ENCODE data around the gene NUDT3. TPM values are rescaled to one million over a fixed set of nuclear protein-coding genes. Genes with fewer than 3 reads are reported as not detected.

The NUDT3 gene
- total RNA-seq, 4 donors from 2014 or later: 51.6 to 88.7 (median 57.3) TPM

DNA sequence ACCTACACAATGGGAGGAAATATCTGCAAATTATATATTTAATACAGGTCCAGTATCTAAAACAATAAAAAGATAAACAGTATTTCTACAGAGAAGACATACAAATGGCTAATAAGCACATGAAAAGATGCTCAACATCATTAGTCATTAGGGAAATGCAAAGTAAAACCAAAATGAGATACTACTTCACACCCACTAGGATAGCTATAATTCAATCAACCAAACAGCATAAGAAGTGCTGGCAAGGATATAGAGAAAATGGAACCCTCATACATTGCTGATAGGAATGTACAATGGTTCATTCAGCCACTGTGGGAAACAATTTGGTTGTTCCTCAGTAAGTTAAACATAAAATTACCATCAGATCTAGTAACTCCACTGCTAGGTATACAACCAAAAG, 48.7 kb downstream of the NUDT3 start:
- no peak overlapping the region for H3K27ac ChIP-seq
- peaks cover 0 to 9% (median 0%) of the 10 kb centered on the region in 3 donors for H3K36me3 ChIP-seq
- H3K9me3 ChIP-seq: no peaks in the 10 kb centered on the region
- H3K4me1 ChIP-seq: peaks cover 5 to 70% (median 28%) of the 10 kb centered on the region in 4 donors
- DNase-seq (ENCODE audit: low spot score in 2 of 2): no peak
- no peaks in the 10 kb centered on the region for H3K27me3 ChIP-seq
- TF ChIP-seq, protein P1, sequence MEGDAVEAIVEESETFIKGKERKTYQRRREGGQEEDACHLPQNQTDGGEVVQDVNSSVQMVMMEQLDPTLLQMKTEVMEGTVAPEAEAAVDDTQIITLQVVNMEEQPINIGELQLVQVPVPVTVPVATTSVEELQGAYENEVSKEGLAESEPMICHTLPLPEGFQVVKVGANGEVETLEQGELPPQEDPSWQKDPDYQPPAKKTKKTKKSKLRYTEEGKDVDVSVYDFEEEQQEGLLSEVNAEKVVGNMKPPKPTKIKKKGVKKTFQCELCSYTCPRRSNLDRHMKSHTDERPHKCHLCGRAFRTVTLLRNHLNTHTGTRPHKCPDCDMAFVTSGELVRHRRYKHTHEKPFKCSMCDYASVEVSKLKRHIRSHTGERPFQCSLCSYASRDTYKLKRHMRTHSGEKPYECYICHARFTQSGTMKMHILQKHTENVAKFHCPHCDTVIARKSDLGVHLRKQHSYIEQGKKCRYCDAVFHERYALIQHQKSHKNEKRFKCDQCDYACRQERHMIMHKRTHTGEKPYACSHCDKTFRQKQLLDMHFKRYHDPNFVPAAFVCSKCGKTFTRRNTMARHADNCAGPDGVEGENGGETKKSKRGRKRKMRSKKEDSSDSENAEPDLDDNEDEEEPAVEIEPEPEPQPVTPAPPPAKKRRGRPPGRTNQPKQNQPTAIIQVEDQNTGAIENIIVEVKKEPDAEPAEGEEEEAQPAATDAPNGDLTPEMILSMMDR (IDR thresholded peaks at IDR 0.05): no peak
- TF ChIP-seq POLR2A (IDR thresholded peaks at IDR 0.05) (no peak), EP300 (IDR thresholded peaks at IDR 0.05) (no peak)
- no peak overlapping the region for H3K4me3 ChIP-seq

DNA sequence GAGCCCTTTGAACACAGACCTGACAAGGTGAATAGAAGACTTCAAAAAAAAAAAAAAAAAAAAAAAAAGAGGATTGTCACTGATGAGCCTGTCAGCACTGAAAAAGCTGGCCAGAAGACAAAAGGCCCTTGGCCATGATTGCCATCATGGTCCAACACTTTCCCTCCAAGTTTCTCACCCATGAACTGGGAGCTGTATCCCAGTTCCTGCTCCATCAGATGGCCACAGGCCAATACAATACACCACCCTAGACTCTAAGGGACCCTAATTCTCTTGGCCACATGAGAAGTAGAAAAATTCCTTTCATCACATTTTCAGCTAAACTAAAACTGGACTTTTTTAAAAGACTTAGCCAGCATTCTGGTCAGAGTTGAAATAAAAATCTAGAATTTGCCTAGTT, 50.2 kb downstream of the NUDT3 start:
- peaks cover 0 to 9% (median 0%) of the 10 kb centered on the region in 3 donors for H3K36me3 ChIP-seq
- H3K27me3 ChIP-seq: no peaks in the 10 kb centered on the region
- H3K27ac ChIP-seq: no peak overlapping the region
- DNase-seq (ENCODE audit: low spot score in 2 of 2): no peak
- peaks cover 5 to 83% (median 39%) of the 10 kb centered on the region in 4 donors for H3K4me1 ChIP-seq
- no peak overlapping the region for H3K4me3 ChIP-seq
- H3K9me3 ChIP-seq: no peaks in the 10 kb centered on the region
- TF ChIP-seq EP300 (IDR thresholded peaks at IDR 0.05) (no peak), POLR2A (IDR thresholded peaks at IDR 0.05) (no peak)
- TF ChIP-seq, protein P1 (IDR thresholded peaks at IDR 0.05): no peak

DNA sequence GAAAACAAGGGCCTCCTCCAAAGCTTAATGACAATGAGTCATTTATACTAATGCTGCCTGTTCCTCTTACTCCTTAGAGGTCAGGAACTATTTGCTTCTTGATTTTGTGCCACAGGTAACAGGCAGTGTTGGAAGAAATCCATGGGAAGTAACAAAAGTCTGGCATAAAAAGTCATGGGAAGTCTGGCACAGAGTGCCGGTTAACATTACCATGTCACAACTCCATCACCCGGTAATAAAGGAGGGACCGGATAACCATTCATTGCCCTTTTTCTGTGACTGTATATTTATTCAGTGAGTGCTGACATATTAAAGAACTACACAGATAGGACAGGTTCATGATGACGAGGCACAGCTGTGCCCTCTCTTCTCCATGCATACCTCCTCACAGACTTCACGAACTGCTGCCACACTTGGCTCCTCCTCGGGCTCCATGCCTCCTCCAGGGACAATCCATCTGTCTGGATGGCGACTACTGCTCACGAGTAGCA, 50.9 kb downstream of the NUDT3 start:
- peak overlapping the region in 2 of 4 donors; percentile 5 to 39 for H3K27ac ChIP-seq
- no peaks in the 10 kb centered on the region for H3K27me3 ChIP-seq
- DNase-seq (ENCODE audit: low spot score in 2 of 2): no peak
- TF ChIP-seq POLR2A (IDR thresholded peaks at IDR 0.05) (no peak), EP300 (IDR thresholded peaks at IDR 0.05) (peak in 1 of 2 donors; percentile 34)
- WGBS, 2 donors: 58 to 65% methylated on average over 8 of the region's 8 CpGs
- H3K4me1 ChIP-seq: peaks cover 5 to 79% (median 39%) of the 10 kb centered on the region in 4 donors
- H3K9me3 ChIP-seq: no peaks in the 10 kb centered on the region
- no peak overlapping the region for H3K4me3 ChIP-seq
- H3K36me3 ChIP-seq: peaks cover 0 to 9% (median 0%) of the 10 kb centered on the region in 3 donors

DNA sequence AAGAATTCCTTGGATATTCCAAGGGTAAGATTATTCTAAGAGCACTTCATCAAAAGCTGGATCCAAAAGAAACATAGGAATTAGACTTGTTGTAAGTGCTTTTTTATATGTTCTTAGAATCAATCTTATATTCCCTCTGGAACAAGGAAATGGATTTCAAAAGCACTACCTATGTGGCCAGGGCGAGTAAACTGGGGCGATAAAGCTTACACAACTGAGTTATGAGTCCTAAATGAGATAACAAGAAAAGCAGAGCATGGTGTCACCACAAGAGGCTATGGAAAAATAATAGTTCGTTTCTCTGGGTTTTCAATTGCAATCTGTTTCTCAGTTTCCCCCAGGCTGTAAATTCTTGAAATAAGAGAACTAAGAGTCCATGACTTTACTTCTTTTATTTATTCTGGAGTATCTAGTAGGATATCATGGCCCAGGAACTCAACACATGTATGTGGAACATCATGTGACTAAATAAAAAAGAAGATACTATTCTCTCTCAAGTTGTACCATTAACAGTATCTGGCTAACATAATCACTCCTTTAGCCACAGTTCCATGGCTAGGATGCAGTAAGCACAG, 51.5 kb downstream of the NUDT3 start:
- Histone ChIP-seq H3K27ac (peak overlapping the region in 2 of 4 donors; percentile 5 to 39), H3K4me3 (no peak overlapping the region), H3K9me3 (no peaks in the 10 kb centered on the region), H3K27me3 (no peaks in the 10 kb centered on the region), H3K4me1 (peaks cover 5 to 74% (median 39%) of the 10 kb centered on the region in 4 donors), H3K36me3 (peaks cover 0 to 13% (median 0%) of the 10 kb centered on the region in 3 donors)
- DNase-seq (ENCODE audit: low spot score in 2 of 2): no peak
- no peak for TF ChIP-seq EP300 (IDR thresholded peaks at IDR 0.05)
- 71 to 77% methylated on average over 3 of the region's 3 CpGs for WGBS, 2 donors

DNA sequence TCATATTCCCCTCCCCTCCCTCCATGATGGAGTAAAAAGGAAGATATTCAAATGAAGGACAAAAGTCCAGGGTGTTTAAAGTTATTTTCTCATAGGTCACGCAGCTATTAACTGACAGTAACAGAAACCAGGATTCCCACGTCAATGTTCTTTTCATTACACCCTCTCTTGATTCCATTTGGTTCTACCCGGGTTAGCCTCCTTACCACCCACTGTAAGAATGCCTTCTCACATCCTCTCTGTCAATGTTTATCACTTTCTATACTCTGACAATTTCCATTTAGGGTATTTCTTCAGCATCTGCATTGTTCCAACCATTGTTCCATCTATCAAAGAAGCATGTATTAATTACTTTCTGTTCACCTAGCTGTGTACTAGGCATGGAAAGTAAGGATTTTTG, 52.1 kb downstream of the NUDT3 start:
- 60 to 79% methylated on average over 3 of the region's 3 CpGs for WGBS, 2 donors
- no peak for DNase-seq (ENCODE audit: low spot score in 2 of 2)
- Histone ChIP-seq H3K4me1 (peaks cover 5 to 70% (median 39%) of the 10 kb centered on the region in 4 donors), H3K27me3 (no peaks in the 10 kb centered on the region), H3K4me3 (no peak overlapping the region), H3K36me3 (peaks cover 0 to 18% (median 0%) of the 10 kb centered on the region in 3 donors), H3K27ac (peak overlapping the region in 1 of 4 donors; percentile 39), H3K9me3 (no peaks in the 10 kb centered on the region)
- no peak for TF ChIP-seq EP300 (IDR thresholded peaks at IDR 0.05)
- no peak for TF ChIP-seq POLR2A (IDR thresholded peaks at IDR 0.05)
- TF ChIP-seq, protein P1 (IDR thresholded peaks at IDR 0.05): no peak

DNA sequence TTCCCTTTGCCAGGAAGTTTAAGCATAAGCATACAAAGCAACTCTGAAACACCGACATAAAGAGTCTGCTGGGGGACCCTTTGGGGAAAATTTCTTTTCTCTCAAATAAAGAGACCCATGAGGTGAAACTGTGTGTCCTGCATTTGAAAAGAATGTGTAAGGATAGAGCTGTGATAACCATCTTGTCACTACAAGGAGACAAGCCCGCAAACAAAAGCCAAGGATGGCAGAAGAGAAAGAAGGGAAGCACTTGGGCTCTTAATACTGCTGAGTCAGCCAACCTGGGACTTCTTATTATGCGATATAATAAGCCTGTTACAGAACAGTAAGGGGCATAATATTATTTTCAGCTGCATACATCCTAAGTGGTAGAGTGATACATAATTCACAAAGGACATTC, 52.5 kb downstream of the NUDT3 start:
- H3K4me3 ChIP-seq: no peak overlapping the region
- TF ChIP-seq, protein P1 (IDR thresholded peaks at IDR 0.05): no peak
- no peak for TF ChIP-seq EP300 (IDR thresholded peaks at IDR 0.05)
- TF ChIP-seq POLR2A (IDR thresholded peaks at IDR 0.05): no peak
- no peaks in the 10 kb centered on the region for H3K9me3 ChIP-seq
- DNase-seq (ENCODE audit: low spot score in 2 of 2): no peak
- H3K27ac ChIP-seq: no peak overlapping the region
- H3K36me3 ChIP-seq: peaks cover 0 to 18% (median 0%) of the 10 kb centered on the region in 3 donors
- H3K4me1 ChIP-seq: peaks cover 5 to 69% (median 39%) of the 10 kb centered on the region in 4 donors
- no peaks in the 10 kb centered on the region for H3K27me3 ChIP-seq
- 83 to 84% methylated on average over 3 of the region's 3 CpGs for WGBS, 2 donors
